Lung (tissue), 12 donors: ENCODE measurements around the gene NACC2. TPM values are rescaled to one million over a fixed set of nuclear protein-coding genes. Genes with fewer than 3 reads are reported as not detected.

Experiments
- ATAC-seq: fragments of 200-7000 bp; cut with Tn5 transposase; one replicate; pipeline ENCODE4 v1.9.1; 2020; ENCODE audit warnings: moderate number of reproducible peaks; ENCODE audit not compliant: insufficient read depth, low FRiP score
- DNase-seq, 3 donors: peaks; one replicate each; pipeline ENCODE4 v3.0.0-alpha.2; 2013 to 2017
- H3K27ac ChIP-seq, 2 donors: one replicate each; pipeline ENCODE4 v1.5.1; 2013; ENCODE audit warnings: mild to moderate bottlenecking in 2 of 2, moderate library complexity in 2 of 2, control low read depth in 1 of 2, inconsistent platforms in 1 of 2, low read depth in 1 of 2, low read length in 1 of 2
- H3K27me3 ChIP-seq, 3 donors: one replicate each; pipeline ENCODE4 v1.5.1; 2013; ENCODE audit warnings: low read length in 2 of 3; ENCODE audit not compliant: control insufficient read depth in 3 of 3, insufficient read depth in 3 of 3
- H3K36me3 ChIP-seq, 4 donors: one replicate each; pipeline ENCODE4 v1.5.1; 2013; ENCODE audit warnings: low read length in 4 of 4, mild to moderate bottlenecking in 1 of 4, moderate library complexity in 1 of 4; ENCODE audit not compliant: control insufficient read depth in 4 of 4, insufficient read depth in 4 of 4
- H3K4me1 ChIP-seq, 5 donors: one replicate each; pipeline ENCODE4 v1.5.1; 2013; ENCODE audit warnings: low read length in 5 of 5, mild to moderate bottlenecking in 2 of 5, moderate library complexity in 1 of 5; ENCODE audit not compliant: control insufficient read depth in 5 of 5, insufficient read depth in 5 of 5
- H3K4me3 ChIP-seq: one replicate; pipeline ENCODE4 v1.5.1; 2013; ENCODE audit warnings: mild to moderate bottlenecking, control low read depth, moderate library complexity
- H3K9ac ChIP-seq, 2 donors: one replicate each; pipeline ENCODE4 v1.5.1; 2013; ENCODE audit warnings: low read length in 2 of 2, control low read depth in 1 of 2; ENCODE audit not compliant: insufficient read depth in 1 of 2
- H3K9me3 ChIP-seq, 4 donors: one replicate each; pipeline ENCODE4 v1.5.1; 2013; ENCODE audit warnings: low read length in 3 of 4, mild to moderate bottlenecking in 1 of 4, moderate library complexity in 1 of 4; ENCODE audit not compliant: control insufficient read depth in 4 of 4, insufficient read depth in 3 of 4
- CTCF ChIP-seq: IDR thresholded peaks from 2 replicates; pipeline ENCODE4 v1.5.1; 2012; ENCODE audit warnings: mild to moderate bottlenecking; ENCODE audit errors: control extremely low read depth, extremely low read depth
- WGBS, 2 donors: extraction: QIAGEN DNeasy Blood & Tissue Kit; methylation state at CpG; one replicate each; pipeline ENCODE4 v1.1.7; 2013; 5-methylcytosine and 5-hydroxymethylcytosine counted together
- polyA plus RNA-seq, 2 donors: library from polyadenylated mRNA; stranded (reverse); fragments of 200-250 nt; gene quantifications; one replicate each; pipeline ENCODE4 v1.2.1, GENCODE V29; 2013
- total RNA-seq, 2 donors: library from RNA; depleted of rRNA in 1 of 2; stranded (reverse); fragments of >200 nt in 1 of 2; gene quantifications; one replicate each; pipeline ENCODE4 v1.2.1, GENCODE V29; 2014 to 2021
- donor health status: control.
- donor health status: control.
- donor health status: Bipolar disorder and iron deficiency.
- donor health status: healthy.
- donor health status: DM: yes; HTN: yes; CAD: no.

The NACC2 gene
- total and polyA plus RNA-seq, 4 donors = 5.9 to 32.7 (median 10.5) TPM

GRCh38 chr9:135991771-135992170 is 103.3 kb downstream of the NACC2 start:
- Histone ChIP-seq H3K9ac (no peak overlapping the region), H3K27ac (peak overlapping the region in 1 of 2 donors; percentile 43), H3K9me3 (no peaks in the 10 kb centered on the region), H3K4me1 (peaks cover 0 to 41% (median 25%) of the 10 kb centered on the region in 5 donors), H3K27me3 (no peaks in the 10 kb centered on the region), H3K36me3 (no peaks in the 10 kb centered on the region), H3K4me3 (no peak overlapping the region)
- 73 to 80% methylated on average over 18 of the region's 18 CpGs for WGBS, 2 donors
- DNase-seq = no peak
- ATAC-seq = no peak
- TF ChIP-seq CTCF = no peak

- peak; percentile 57 to 80 (median 73) for DNase-seq
- TF ChIP-seq CTCF = no peak
- Histone ChIP-seq H3K9me3 (no peaks in the 10 kb centered on the region), H3K4me3 (no peak overlapping the region), H3K4me1 (peaks cover 0 to 41% (median 25%) of the 10 kb centered on the region in 5 donors), H3K36me3 (no peaks in the 10 kb centered on the region), H3K9ac (no peak overlapping the region), H3K27ac (peak overlapping the region in 1 of 2 donors; percentile 71), H3K27me3 (no peaks in the 10 kb centered on the region)
- 28 to 34% methylated on average over 19 to 21 of the region's 21 CpGs for WGBS, 2 donors
- no peak for ATAC-seq
Observed at GRCh38 chr9:135990468-135991429, 104.3 kb downstream of the NACC2 start.

- Histone ChIP-seq H3K9me3 (no peaks in the 10 kb centered on the region), H3K4me1 (peaks cover 0 to 41% (median 25%) of the 10 kb centered on the region in 5 donors), H3K27ac (peak overlapping the region in 1 of 2 donors; percentile 52), H3K27me3 (no peaks in the 10 kb centered on the region), H3K9ac (no peak overlapping the region), H3K4me3 (no peak overlapping the region), H3K36me3 (no peaks in the 10 kb centered on the region)
- ATAC-seq (no peak), DNase-seq (peak in 2 of 3 donors; percentile 68)
- WGBS, 2 donors = 16 to 29% methylated on average over 33 to 36 of the region's 36 CpGs
- TF ChIP-seq CTCF = no peak
Observed at GRCh38 chr9:135989722-135990467, 105.2 kb downstream of the NACC2 start.
